HCT116 (cell line): ENCODE results near the gene INSR. TPM values are rescaled to one million over a fixed set of nuclear protein-coding genes. Genes with fewer than 3 reads are reported as not detected.

Experiments
- ATAC-seq: fragments of 200-7000 bp; cut with Tn5 transposase; 2 replicates; pipeline ENCODE4 v1.9.1; 2020; ENCODE audit warnings: mild to moderate bottlenecking, moderate library complexity
- BruUV-seq: library from RNA; stranded (reverse); fragments of 400-500 nt; replicated peaks from 2 replicates; lab custom pipeline; 2021; lab: Mats Ljungman, UMichigan
- CTCF ChIA-PET: fragments of 300-600 bp; sonication (Branson Sonifier 250); formaldehyde crosslinking; loops from one replicate; lab custom pipeline; 2021; ENCODE audit warnings: antibody characterized with exemption; lab: Charles Lee
- POLR2A ChIA-PET: fragments of 300-600, 350-600 bp; sonication (Branson Sonifier 250); formaldehyde crosslinking; loops from one replicate; lab custom pipeline; 2021; ENCODE audit warnings: antibody characterized with exemption; lab: Charles Lee
- RAD21 ChIA-PET, 2 experiments: fragments of 300-600 bp; sonication (Branson Sonifier 250); formaldehyde crosslinking; loops; one replicate each; lab custom pipeline; 2023; ENCODE audit warnings: low total read pairs in 2 of 2; ENCODE audit not compliant: uncharacterized antibody in 2 of 2, unreplicated experiment in 2 of 2, low non-redundant PET in 1 of 2; lab: Charles Lee
- DNase-seq: peaks from one replicate; pipeline ENCODE4 v3.0.0-alpha.2; 2010; ENCODE audit warnings: low read depth, low spot score
- H2AFZ ChIP-seq: fragments of 200-600 bp; shearing (Covaris generic), sonication (generic); 2 replicates; pipeline ENCODE4 v1.6.1; 2017; ENCODE audit warnings: low read depth, mixed run types, mixed read lengths, antibody characterized with exemption, low read length; ENCODE audit not compliant: poor library complexity, severe bottlenecking
- H3K27ac ChIP-seq: 2 replicates; pipeline ENCODE4 v1.5.1; 2012; ENCODE audit warnings: low read depth, low read length
- H3K27me3 ChIP-seq: fragments of 200-600 bp; sonication (generic); 2 replicates; pipeline ENCODE4 v1.6.1; 2016; ENCODE audit warnings: mixed run types, low read length, mixed read lengths; ENCODE audit not compliant: insufficient read depth
- H3K36me3 ChIP-seq, 2 experiments: fragments of 200-500 bp in 1 of 2; fragments of 200-600 bp in 1 of 2; sonication (Bioruptor generic) in 1 of 2; sonication (generic) in 1 of 2; 2 replicates each; pipeline versions ENCODE4 v1.5.1 to v1.6.1; 2014 to 2016; ENCODE audit warnings: low read length in 2 of 2, inconsistent platforms in 1 of 2, mixed read lengths in 1 of 2, mixed run types in 1 of 2; ENCODE audit not compliant: insufficient read depth in 2 of 2, control insufficient read depth in 1 of 2
- H3K4me1 ChIP-seq, 2 experiments: fragments of 200-600 bp in 1 of 2; sonication (generic) in 1 of 2; 2 replicates each; pipeline versions ENCODE4 v1.5.1 to v1.6.1; 2012 to 2017; ENCODE audit warnings: low read length in 2 of 2, inconsistent platforms in 1 of 2, mild to moderate bottlenecking in 1 of 2, mixed read lengths in 1 of 2, mixed run types in 1 of 2, moderate library complexity in 1 of 2; ENCODE audit not compliant: insufficient read depth in 2 of 2, control insufficient read depth in 1 of 2
- H3K4me2 ChIP-seq: fragments of 200-600 bp; sonication (generic); 2 replicates; pipeline ENCODE4 v1.6.1; 2017; ENCODE audit warnings: mixed run types, low read length, mixed read lengths
- H3K4me3 ChIP-seq, 2 experiments: fragments of 200-600 bp in 1 of 2; sonication (generic) in 1 of 2; replicated peaks in 1 of 2; 2 replicates each; pipeline ENCODE4 v1.5.1; 2011 to 2016; ENCODE audit warnings: low read length in 2 of 2, control low read depth in 1 of 2, low read depth in 1 of 2, mild to moderate bottlenecking in 1 of 2, mixed read lengths in 1 of 2, mixed run types in 1 of 2
- H3K79me2 ChIP-seq: fragments of 200-600 bp; sonication (generic); 2 replicates; pipeline ENCODE4 v1.6.1; 2017; ENCODE audit warnings: mild to moderate bottlenecking, mixed run types, low read length, moderate library complexity, mixed read lengths; ENCODE audit not compliant: insufficient read depth
- H3K9ac ChIP-seq: fragments of 200-600 bp; sonication (generic); 2 replicates; pipeline ENCODE4 v1.6.1; 2016; ENCODE audit warnings: low read length, mixed read lengths
- H3K9me2 ChIP-seq: fragments of 200-600 bp; sonication (generic), shearing (Covaris generic); 2 replicates; pipeline ENCODE4 v1.6.1; 2017; ENCODE audit warnings: mixed run types, mild to moderate bottlenecking, moderate library complexity; ENCODE audit not compliant: insufficient read depth
- H3K9me3 ChIP-seq, 2 experiments: fragments of 200-500 bp in 1 of 2; fragments of 200-600 bp in 1 of 2; sonication (Bioruptor generic) in 1 of 2; sonication (generic) in 1 of 2; 2 replicates each; pipeline ENCODE4 v1.6.1; 2014 to 2017; ENCODE audit warnings: low read length in 2 of 2, mixed read lengths in 2 of 2, inconsistent platforms in 1 of 2, low read depth in 1 of 2, mild to moderate bottlenecking in 1 of 2, mixed run types in 1 of 2, moderate library complexity in 1 of 2; ENCODE audit not compliant: control insufficient read depth in 1 of 2, insufficient read depth in 1 of 2
- H4K20me1 ChIP-seq: fragments of 200-600 bp; sonication (generic), shearing (Covaris generic); 2 replicates; pipeline ENCODE4 v1.6.1; 2017; ENCODE audit warnings: mixed run types, mild to moderate bottlenecking, moderate library complexity; ENCODE audit not compliant: insufficient read depth
- CBX3 ChIP-seq: IDR thresholded peaks from 2 replicates; pipeline ENCODE4 v1.6.1; 2012; ENCODE audit warnings: low read depth
- ELF1 ChIP-seq: IDR thresholded peaks from 2 replicates; pipeline ENCODE4 v1.6.1; 2012; ENCODE audit warnings: low read depth, borderline replicate concordance
- EZH2 ChIP-seq: fragments of 200-600 bp; sonication (generic); IDR thresholded peaks from 2 replicates; pipeline ENCODE4 v1.6.1; 2017; ENCODE audit warnings: antibody characterized with exemption, mixed run types
- FOSL1 ChIP-seq: IDR thresholded peaks from 2 replicates; pipeline ENCODE4 v1.6.1; 2012; ENCODE audit warnings: low read depth
- JUND ChIP-seq: IDR thresholded peaks from 2 replicates; pipeline ENCODE4 v1.6.1; 2012
- RAD21 ChIP-seq: IDR thresholded peaks from 2 replicates; pipeline ENCODE4 v1.6.1; 2012; ENCODE audit warnings: low read depth, mild to moderate bottlenecking
- SIN3A ChIP-seq: IDR thresholded peaks from 2 replicates; pipeline ENCODE4 v1.6.1; 2012; ENCODE audit warnings: low read depth
- SP1 ChIP-seq: IDR thresholded peaks from 2 replicates; pipeline ENCODE4 v1.6.1; 2012; ENCODE audit warnings: low read depth
- SRF ChIP-seq: IDR thresholded peaks from 2 replicates; pipeline ENCODE4 v1.6.1; 2012; ENCODE audit warnings: low read depth
- TCF7L2 ChIP-seq: IDR thresholded peaks from 2 replicates; pipeline ENCODE4 v1.7.0; 2011; ENCODE audit warnings: borderline replicate concordance, inconsistent platforms; ENCODE audit not compliant: insufficient read depth, insufficient read length; ENCODE audit errors: extremely low read depth
- YY1 ChIP-seq: IDR thresholded peaks from 2 replicates; pipeline ENCODE4 v1.6.1; 2011; ENCODE audit warnings: low read length, low read depth, moderate library complexity, mild to moderate bottlenecking; ENCODE audit not compliant: insufficient replicate concordance; ENCODE audit errors: extremely low read depth
- intact Hi-C: fragments of 100-400 bp; cut with micrococcal nuclease; formaldehyde crosslinking; loops from 2 replicates; pipeline ENCODE4 v1.10.0; 2022
- total RNA-seq: library from RNA; stranded (reverse); gene quantifications from one replicate; pipeline ENCODE4 v1.2.1, GENCODE V29; 2021; ENCODE audit not compliant: unreplicated experiment
- TF ChIP-seq, protein P1 (sequence below): IDR thresholded peaks from 2 replicates; pipeline ENCODE4 v1.6.1; 2012
- TF ChIP-seq, protein P2 (sequence below): IDR thresholded peaks from 2 replicates; pipeline ENCODE4 v1.6.1; 2011; ENCODE audit warnings: mild to moderate bottlenecking, low read length, moderate library complexity; ENCODE audit not compliant: insufficient replicate concordance; ENCODE audit errors: extremely low read depth
- TF ChIP-seq, protein P3 (sequence below): IDR thresholded peaks from 2 replicates; pipeline ENCODE4 v1.6.1; 2012
- TF ChIP-seq, protein P4 (sequence below), 3 experiments: fragments of 200-600 bp in 1 of 3; sonication (generic) in 1 of 3; IDR thresholded peaks in 2 of 3; conservative IDR thresholded peaks in 1 of 3; 2 replicates each; pipeline ENCODE4 v1.5.1; 2012 to 2017; ENCODE audit warnings: low read depth in 2 of 3, low read length in 2 of 3, antibody characterized with exemption in 1 of 3, borderline replicate concordance in 1 of 3, control low read depth in 1 of 3, mild to moderate bottlenecking in 1 of 3, mixed read lengths in 1 of 3, mixed run types in 1 of 3, moderate library complexity in 1 of 3; ENCODE audit not compliant: insufficient read depth in 1 of 3

Gene INSR
- total RNA-seq, 1 experiment from 2014 or later: 25.4 TPM

DNA sequence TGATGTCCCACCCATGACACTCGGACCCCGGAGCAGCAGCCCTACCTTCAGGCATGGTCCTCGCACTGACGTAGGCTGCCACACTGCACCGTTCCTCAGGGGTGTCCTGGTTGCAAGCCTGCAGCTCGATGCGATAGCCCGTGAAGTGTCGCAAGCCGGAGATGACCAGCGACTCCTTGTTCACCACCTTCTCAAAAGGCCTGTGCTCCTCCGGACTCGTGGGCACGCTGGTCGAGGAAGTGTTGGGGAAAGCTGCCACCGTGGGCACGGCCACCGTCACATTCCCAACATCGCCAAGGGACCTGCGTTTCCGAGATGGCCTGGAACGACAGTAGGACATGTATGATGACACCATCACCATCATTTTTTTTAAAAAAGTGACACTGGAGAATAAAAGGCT is 151.4 kb downstream of the INSR start:
- H3K79me2 ChIP-seq: no peaks in the 10 kb centered on the region
- no TSS peak for BruUV-seq
- ChIA-PET RAD21 (no interaction called here), CTCF (no interaction called here), POLR2A (no interaction called here)
- TF ChIP-seq, protein P1, sequence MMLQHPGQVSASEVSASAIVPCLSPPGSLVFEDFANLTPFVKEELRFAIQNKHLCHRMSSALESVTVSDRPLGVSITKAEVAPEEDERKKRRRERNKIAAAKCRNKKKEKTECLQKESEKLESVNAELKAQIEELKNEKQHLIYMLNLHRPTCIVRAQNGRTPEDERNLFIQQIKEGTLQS: no peak
- TF ChIP-seq YY1: no peak
- TF ChIP-seq JUND: no peak
- TF ChIP-seq, protein P2, sequence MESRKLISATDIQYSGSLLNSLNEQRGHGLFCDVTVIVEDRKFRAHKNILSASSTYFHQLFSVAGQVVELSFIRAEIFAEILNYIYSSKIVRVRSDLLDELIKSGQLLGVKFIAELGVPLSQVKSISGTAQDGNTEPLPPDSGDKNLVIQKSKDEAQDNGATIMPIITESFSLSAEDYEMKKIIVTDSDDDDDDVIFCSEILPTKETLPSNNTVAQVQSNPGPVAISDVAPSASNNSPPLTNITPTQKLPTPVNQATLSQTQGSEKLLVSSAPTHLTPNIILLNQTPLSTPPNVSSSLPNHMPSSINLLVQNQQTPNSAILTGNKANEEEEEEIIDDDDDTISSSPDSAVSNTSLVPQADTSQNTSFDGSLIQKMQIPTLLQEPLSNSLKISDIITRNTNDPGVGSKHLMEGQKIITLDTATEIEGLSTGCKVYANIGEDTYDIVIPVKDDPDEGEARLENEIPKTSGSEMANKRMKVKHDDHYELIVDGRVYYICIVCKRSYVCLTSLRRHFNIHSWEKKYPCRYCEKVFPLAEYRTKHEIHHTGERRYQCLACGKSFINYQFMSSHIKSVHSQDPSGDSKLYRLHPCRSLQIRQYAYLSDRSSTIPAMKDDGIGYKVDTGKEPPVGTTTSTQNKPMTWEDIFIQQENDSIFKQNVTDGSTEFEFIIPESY: no peak
- TF ChIP-seq EZH2: no peak
- TF ChIP-seq CBX3: no peak
- no peak for TF ChIP-seq SIN3A
- TF ChIP-seq ELF1: no peak
- TF ChIP-seq SP1: no peak
- TF ChIP-seq TCF7L2: no peak
- no peak for TF ChIP-seq SRF
- TF ChIP-seq, protein P3, sequence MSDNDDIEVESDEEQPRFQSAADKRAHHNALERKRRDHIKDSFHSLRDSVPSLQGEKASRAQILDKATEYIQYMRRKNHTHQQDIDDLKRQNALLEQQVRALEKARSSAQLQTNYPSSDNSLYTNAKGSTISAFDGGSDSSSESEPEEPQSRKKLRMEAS: no peak
- TF ChIP-seq FOSL1: no peak
- TF ChIP-seq, protein P4, sequence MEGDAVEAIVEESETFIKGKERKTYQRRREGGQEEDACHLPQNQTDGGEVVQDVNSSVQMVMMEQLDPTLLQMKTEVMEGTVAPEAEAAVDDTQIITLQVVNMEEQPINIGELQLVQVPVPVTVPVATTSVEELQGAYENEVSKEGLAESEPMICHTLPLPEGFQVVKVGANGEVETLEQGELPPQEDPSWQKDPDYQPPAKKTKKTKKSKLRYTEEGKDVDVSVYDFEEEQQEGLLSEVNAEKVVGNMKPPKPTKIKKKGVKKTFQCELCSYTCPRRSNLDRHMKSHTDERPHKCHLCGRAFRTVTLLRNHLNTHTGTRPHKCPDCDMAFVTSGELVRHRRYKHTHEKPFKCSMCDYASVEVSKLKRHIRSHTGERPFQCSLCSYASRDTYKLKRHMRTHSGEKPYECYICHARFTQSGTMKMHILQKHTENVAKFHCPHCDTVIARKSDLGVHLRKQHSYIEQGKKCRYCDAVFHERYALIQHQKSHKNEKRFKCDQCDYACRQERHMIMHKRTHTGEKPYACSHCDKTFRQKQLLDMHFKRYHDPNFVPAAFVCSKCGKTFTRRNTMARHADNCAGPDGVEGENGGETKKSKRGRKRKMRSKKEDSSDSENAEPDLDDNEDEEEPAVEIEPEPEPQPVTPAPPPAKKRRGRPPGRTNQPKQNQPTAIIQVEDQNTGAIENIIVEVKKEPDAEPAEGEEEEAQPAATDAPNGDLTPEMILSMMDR (IDR thresholded peaks at IDR 0.05 in 2 of 3, conservative IDR thresholded peaks at IDR 0.05 in 1 of 3; ENCODE audit: borderline replicate concordance in 1 of 3, insufficient read depth in 1 of 3, low read depth in 2 of 3, low read length in 2 of 3): no peak
- TF ChIP-seq RAD21: no peak
- no peak for DNase-seq
- no peaks in the 10 kb centered on the region for H3K27me3 ChIP-seq
- intact Hi-C loops: no loop called here
- H3K4me3 ChIP-seq: no peak overlapping the region
- no peaks in the 10 kb centered on the region for H3K9me3 ChIP-seq
- H3K27ac ChIP-seq: no peak overlapping the region
- H3K4me2 ChIP-seq: no peak overlapping the region
- no peak for ATAC-seq
- H3K9ac ChIP-seq: no peak overlapping the region
- no peaks in the 10 kb centered on the region for H4K20me1 ChIP-seq
- no peaks in the 10 kb centered on the region for H3K9me2 ChIP-seq
- H3K4me1 ChIP-seq: no peaks in the 10 kb centered on the region
- no peaks in the 10 kb centered on the region; a peak in 1 of 4 replicates for H3K36me3 ChIP-seq
- no peak overlapping the region for H2AFZ ChIP-seq
